SK-N-SH treated with all-trans-retinoic acid at 6 μM for 48 hours (cell line): ENCODE data around the gene RBM33.
A peak's percentile ranks its signal among the peaks of the same experiment; 100 is the strongest.

ENCODE experiments used
- ATAC-seq: fragments of 200-7000 bp; cut with Tn5 transposase; 3 replicates; pipeline ENCODE4 v1.9.1; 2020; ENCODE audit warnings: mild to moderate bottlenecking, moderate library complexity
- ARNTL ChIP-seq: fragments of 450-650 bp; formaldehyde crosslinking; IDR thresholded peaks from 2 replicates; pipeline ENCODE4 v1.5.0; 2020; ENCODE audit warnings: low read depth, mild to moderate bottlenecking, moderate library complexity, borderline replicate concordance
- CREB5 ChIP-seq: fragments of 250-450 bp; sonication (Bioruptor Pico); IDR thresholded peaks from 2 replicates; pipeline ENCODE4 v1.5.1; 2020; ENCODE audit warnings: low read depth, mild to moderate bottlenecking, moderate library complexity
- CSRNP3 ChIP-seq: fragments of 250-450 bp; sonication (Bioruptor Pico); IDR thresholded peaks from 2 replicates; pipeline ENCODE4 v1.5.1; 2021; ENCODE audit warnings: mild to moderate bottlenecking, moderate library complexity
- ESRRG ChIP-seq: fragments of 250-450 bp; sonication (Bioruptor Pico); IDR thresholded peaks from 2 replicates; pipeline ENCODE4 v1.6.1; 2021; ENCODE audit warnings: mild to moderate bottlenecking
- POU6F1 ChIP-seq: fragments of 250-450 bp; sonication (Bioruptor Pico); IDR thresholded peaks from 2 replicates; pipeline ENCODE4 v1.8.0; 2021; ENCODE audit warnings: low read depth, mild to moderate bottlenecking, moderate library complexity, borderline replicate concordance
- RARB ChIP-seq: fragments of 250-450 bp; sonication (Bioruptor Pico); IDR thresholded peaks from 2 replicates; pipeline ENCODE4 v1.8.0; 2021; ENCODE audit warnings: mild to moderate bottlenecking, moderate library complexity
- TCF4 ChIP-seq: fragments of 250-450 bp; sonication (Bioruptor Pico); IDR thresholded peaks from 2 replicates; pipeline ENCODE4 v1.8.0; 2021; ENCODE audit warnings: mild to moderate bottlenecking, moderate library complexity, borderline replicate concordance
- TOX ChIP-seq: fragments of 250-450 bp; sonication (Bioruptor Pico); IDR thresholded peaks from 2 replicates; pipeline ENCODE4 v1.8.0; 2021; ENCODE audit warnings: mild to moderate bottlenecking, moderate library complexity, borderline replicate concordance
- ZFP30 ChIP-seq: fragments of 450-650 bp; formaldehyde crosslinking; IDR thresholded peaks from 2 replicates; pipeline ENCODE4 v1.5.0; 2022; ENCODE audit warnings: mild to moderate bottlenecking, moderate library complexity
- ZNF70 ChIP-seq: fragments of 450-650 bp; formaldehyde crosslinking; IDR thresholded peaks from 2 replicates; pipeline ENCODE4 v1.5.0; 2020; ENCODE audit warnings: mild to moderate bottlenecking, moderate library complexity
- ZNF8 ChIP-seq: fragments of 450-650 bp; formaldehyde crosslinking; IDR thresholded peaks from 2 replicates; pipeline ENCODE4 v1.5.0; 2020; ENCODE audit warnings: mild to moderate bottlenecking, moderate library complexity
- TF ChIP-seq, protein P1 (sequence below): fragments of 250-450 bp; sonication (Bioruptor Pico); IDR thresholded peaks from 2 replicates; pipeline ENCODE4 v1.8.0; 2020; ENCODE audit warnings: mild to moderate bottlenecking, moderate library complexity, borderline replicate concordance
- TF ChIP-seq, protein P2 (sequence below): fragments of 250-450 bp; sonication (Bioruptor Pico); IDR thresholded peaks from 2 replicates; pipeline ENCODE4 v1.5.0; 2020; ENCODE audit warnings: mild to moderate bottlenecking, moderate library complexity

The RBM33 gene

DNA sequence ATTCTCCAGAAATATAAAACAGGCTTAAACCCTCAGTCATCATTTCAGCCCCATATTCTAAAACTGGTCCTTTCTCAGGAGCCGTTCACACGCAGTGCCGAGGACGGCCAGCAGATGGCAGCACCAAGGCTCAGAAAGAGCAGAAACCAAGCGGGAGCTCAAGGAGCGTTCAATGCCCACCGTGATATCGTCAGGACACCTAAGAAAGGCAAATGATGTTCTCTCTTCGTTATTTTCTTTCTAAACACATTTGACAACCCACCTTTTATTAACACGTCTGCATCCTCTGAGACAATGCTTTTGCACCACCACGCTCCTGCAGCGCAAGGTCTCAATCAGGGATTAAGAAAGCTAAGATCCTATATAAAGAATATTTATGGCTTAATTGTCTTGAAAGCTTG, 45.7 kb upstream of the RBM33 start:
- TF ChIP-seq TOX (CRISPR knock-in tag) (no peak), ZFP30 (CRISPR knock-in tag) (no peak), ESRRG (no peak)
- TF ChIP-seq, protein P1, sequence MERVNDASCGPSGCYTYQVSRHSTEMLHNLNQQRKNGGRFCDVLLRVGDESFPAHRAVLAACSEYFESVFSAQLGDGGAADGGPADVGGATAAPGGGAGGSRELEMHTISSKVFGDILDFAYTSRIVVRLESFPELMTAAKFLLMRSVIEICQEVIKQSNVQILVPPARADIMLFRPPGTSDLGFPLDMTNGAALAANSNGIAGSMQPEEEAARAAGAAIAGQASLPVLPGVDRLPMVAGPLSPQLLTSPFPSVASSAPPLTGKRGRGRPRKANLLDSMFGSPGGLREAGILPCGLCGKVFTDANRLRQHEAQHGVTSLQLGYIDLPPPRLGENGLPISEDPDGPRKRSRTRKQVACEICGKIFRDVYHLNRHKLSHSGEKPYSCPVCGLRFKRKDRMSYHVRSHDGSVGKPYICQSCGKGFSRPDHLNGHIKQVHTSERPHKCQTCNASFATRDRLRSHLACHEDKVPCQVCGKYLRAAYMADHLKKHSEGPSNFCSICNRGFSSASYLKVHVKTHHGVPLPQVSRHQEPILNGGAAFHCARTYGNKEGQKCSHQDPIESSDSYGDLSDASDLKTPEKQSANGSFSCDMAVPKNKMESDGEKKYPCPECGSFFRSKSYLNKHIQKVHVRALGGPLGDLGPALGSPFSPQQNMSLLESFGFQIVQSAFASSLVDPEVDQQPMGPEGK (CRISPR knock-in tag) = no peak
- TF ChIP-seq, protein P2, sequence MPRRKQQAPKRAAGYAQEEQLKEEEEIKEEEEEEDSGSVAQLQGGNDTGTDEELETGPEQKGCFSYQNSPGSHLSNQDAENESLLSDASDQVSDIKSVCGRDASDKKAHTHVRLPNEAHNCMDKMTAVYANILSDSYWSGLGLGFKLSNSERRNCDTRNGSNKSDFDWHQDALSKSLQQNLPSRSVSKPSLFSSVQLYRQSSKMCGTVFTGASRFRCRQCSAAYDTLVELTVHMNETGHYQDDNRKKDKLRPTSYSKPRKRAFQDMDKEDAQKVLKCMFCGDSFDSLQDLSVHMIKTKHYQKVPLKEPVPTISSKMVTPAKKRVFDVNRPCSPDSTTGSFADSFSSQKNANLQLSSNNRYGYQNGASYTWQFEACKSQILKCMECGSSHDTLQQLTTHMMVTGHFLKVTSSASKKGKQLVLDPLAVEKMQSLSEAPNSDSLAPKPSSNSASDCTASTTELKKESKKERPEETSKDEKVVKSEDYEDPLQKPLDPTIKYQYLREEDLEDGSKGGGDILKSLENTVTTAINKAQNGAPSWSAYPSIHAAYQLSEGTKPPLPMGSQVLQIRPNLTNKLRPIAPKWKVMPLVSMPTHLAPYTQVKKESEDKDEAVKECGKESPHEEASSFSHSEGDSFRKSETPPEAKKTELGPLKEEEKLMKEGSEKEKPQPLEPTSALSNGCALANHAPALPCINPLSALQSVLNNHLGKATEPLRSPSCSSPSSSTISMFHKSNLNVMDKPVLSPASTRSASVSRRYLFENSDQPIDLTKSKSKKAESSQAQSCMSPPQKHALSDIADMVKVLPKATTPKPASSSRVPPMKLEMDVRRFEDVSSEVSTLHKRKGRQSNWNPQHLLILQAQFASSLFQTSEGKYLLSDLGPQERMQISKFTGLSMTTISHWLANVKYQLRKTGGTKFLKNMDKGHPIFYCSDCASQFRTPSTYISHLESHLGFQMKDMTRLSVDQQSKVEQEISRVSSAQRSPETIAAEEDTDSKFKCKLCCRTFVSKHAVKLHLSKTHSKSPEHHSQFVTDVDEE (CRISPR knock-in tag) = no peak
- peak; percentile 89 for ATAC-seq

- ATAC-seq = no peak
- TF ChIP-seq CSRNP3 (CRISPR knock-in tag) (no peak), ZFP30 (CRISPR knock-in tag) (no peak), ZNF70 (CRISPR knock-in tag) (no peak), RARB (CRISPR knock-in tag) (no peak), ZNF8 (CRISPR knock-in tag) (no peak), TOX (CRISPR knock-in tag) (no peak)
Measured at GRCh38 chr7:155602156-155602555, 42.3 kb upstream of the RBM33 start.

DNA sequence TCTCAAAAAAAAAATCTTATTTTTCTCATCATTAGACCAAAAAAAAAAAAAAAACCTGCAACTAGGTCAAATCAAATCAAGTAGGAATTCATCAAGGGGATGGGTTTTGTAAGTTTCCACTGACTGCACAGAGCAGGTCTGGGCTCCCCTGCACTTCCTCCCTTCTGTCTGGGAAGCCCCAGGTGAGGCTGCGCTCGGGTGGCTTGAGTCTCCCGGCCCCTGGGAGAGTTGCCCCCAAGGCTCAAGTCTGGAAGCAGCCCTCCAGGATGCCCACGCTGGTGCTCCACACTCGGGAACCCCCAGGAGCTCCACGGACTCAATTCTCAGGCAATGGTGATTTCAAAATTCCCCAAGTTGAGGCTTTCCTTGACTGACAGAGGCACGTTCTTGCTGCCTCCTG, 41.7 kb upstream of the RBM33 start:
- TF ChIP-seq TCF4 (no peak), ZNF70 (CRISPR knock-in tag) (no peak), CSRNP3 (CRISPR knock-in tag) (no peak), ARNTL (CRISPR knock-in tag) (no peak), ZNF8 (CRISPR knock-in tag) (no peak), TOX (CRISPR knock-in tag) (no peak), ZFP30 (CRISPR knock-in tag) (no peak), CREB5 (CRISPR knock-in tag) (no peak)
- TF ChIP-seq, protein P1 (CRISPR knock-in tag) = no peak
- ATAC-seq = no peak

DNA sequence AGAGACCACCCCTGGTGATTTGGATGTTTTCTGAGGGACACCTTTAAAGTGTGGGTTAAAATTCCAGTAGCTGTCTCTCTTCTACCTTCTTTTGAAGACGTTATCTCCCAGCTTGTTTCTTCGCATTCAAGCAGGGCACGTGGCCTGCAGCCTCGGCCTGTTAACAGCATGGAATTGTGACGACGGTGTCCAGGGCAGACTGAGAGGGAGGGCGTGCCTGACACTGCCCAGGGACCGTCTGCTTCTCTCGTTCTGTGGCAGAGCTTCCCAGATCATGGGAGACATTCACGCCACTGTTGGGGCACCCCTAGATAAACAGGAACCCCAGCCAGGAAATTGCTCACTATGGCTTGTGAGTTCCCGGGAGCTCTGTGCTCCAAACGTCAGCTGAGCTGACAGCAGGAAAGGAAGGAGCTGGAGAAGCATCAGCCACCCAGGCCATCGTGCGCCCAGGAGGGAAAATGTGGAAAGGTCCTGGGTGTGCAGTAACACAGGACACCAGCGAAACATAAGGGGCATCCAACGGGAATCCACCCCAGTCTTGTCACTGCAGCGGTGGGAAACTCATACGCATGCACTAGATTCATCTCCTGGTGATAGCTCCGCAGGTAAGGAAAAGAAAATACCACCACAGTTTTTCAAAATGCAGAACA, 41.1 kb upstream of the RBM33 start:
- TF ChIP-seq POU6F1 (CRISPR knock-in tag) = no peak
- TF ChIP-seq TCF4 = no peak
- no peak for TF ChIP-seq CREB5 (CRISPR knock-in tag)
- ATAC-seq = no peak; the same call in 2 of the 3 replicates
